ENCODE results near the gene PKP1.
"Not testable (repeated sequence)": the region's sequence is repeated elsewhere in the genome, so short reads cannot be mapped to it uniquely, and the experiment has no call there.

Gene PKP1, protein sequence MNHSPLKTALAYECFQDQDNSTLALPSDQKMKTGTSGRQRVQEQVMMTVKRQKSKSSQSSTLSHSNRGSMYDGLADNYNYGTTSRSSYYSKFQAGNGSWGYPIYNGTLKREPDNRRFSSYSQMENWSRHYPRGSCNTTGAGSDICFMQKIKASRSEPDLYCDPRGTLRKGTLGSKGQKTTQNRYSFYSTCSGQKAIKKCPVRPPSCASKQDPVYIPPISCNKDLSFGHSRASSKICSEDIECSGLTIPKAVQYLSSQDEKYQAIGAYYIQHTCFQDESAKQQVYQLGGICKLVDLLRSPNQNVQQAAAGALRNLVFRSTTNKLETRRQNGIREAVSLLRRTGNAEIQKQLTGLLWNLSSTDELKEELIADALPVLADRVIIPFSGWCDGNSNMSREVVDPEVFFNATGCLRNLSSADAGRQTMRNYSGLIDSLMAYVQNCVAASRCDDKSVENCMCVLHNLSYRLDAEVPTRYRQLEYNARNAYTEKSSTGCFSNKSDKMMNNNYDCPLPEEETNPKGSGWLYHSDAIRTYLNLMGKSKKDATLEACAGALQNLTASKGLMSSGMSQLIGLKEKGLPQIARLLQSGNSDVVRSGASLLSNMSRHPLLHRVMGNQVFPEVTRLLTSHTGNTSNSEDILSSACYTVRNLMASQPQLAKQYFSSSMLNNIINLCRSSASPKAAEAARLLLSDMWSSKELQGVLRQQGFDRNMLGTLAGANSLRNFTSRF

DNA sequence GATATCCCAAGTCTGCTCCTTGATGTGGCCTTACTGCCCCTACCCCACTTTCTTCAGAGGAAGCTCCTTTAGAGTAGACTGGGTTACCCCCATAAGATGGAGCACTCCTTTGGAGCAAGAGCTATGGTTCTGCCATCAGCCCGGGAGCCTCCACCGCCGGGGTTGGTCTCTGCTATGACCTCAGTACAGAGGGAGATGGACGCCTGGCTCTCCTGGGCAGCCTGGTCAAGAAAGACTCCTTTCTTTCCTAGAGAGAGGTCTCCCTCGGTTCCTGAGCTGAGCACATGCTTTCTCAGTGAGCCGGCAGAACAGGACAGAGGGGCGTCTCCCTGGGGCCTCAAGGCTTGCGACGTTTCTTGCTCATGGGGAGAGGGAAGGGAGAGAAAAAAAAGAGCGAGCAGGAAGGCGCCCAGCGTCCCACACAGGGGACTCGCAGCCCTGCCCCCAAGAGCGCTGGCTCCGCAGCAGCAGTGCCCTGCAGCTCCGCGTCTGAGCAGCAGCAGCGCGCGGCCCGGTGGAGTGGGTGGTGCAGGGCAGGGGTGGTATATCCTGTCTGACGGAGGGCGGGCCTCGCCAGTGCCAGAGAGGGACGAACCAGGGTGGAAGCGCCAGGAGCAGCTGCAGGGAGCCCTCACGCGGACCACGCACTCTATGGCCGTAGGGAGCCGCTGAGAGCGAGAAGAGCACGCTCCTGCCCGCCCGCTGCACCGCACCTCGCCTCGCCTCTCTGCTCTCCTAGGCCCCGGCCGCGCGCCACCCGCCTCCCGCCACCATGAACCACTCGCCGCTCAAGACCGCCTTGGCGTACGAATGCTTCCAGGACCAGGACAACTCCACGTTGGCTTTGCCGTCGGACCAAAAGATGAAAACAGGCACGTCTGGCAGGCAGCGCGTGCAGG lies at the start of gene PKP1:
Gene PKP1 (plus strand): TSS at position 576 of the 899 bp plus-strand sequence. CDS start 197 bp downstream, at position 773.
- no peak for DNase-seq (ENCODE audit: low read depth)

DNA sequence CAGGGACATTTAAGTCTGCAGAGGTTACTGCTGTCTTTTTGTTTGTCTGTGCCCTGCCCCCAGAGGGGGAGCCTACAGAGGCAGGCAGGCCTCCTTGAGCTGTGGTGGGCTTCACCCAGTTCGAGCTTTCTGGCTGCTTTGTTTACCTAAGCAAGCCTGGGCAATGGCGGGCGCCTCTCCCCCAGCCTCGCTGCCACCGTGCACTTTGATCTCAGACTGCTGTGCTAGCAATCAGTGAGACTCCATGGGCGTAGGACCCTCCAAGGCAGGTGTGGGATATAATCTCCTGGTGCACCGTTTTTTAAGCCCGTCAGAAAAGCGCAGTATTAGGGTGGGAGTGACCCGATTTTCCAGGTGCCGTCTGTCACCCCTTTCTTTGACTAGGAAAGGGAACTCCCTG lies 43.7 kb upstream of the PKP1 start:
- DNase-seq (ENCODE audit: low read depth): not testable (repeated sequence)

DNA sequence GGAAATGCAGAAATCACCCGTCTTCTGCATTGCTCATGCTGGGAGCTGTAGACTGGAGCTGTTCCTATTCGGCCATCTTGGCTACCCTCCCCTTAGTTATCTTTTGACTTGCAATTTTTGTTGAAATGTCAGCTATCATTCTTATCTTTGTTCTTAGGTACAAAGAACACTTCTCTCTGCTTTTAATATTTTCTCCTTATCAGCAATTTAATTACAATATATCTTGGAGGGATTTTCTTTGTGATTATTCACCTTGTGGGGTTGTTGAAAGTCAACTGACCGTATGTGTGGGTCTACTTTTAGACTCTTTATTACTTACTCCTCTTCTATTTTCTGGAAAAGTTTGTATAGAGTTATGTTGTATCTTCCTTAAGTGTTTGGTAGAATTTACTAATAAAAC lies 43.1 kb upstream of the PKP1 start:
- DNase-seq (ENCODE audit: low read depth): no peak

DNA sequence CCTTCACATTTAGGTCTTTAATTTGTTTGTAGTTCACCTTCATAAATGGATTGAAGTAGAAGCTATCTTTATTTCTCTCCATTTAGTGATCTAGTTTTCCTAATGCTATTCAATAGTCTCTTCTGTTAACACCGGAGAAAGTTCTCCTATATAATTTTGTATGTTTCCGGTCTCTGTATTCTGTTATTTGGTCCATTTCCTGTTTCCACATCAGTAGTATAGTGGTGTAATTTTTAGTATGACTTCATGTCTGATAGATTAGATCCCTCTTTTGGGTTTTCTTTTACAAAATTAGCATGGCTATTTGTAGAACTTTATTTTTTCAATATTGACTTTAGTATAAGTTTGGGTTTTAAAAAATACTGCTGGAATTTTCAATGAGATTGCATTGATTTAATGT lies 41.6 kb upstream of the PKP1 start:
- DNase-seq (ENCODE audit: low read depth): no peak

DNA sequence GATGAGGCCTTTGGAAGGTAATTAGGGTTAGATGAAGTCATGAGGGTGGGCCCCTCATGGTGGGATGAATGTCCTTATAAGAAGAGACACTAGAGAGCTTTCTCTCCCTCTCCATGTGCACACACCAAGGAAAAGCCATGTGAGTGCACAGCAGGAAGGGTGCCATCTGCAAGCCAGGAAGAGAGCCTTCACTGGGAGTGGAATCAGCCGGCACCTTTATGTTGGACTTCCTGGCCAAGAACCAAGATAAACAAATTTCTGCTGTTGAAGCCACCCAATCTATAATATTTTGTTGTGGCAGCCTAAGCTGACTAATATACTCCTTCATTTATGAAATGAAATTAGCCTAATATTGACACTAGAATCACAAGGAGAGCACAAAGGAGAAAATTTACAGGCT lies 38.2 kb upstream of the PKP1 start:
- DNase-seq (ENCODE audit: low read depth): no peak

DNA sequence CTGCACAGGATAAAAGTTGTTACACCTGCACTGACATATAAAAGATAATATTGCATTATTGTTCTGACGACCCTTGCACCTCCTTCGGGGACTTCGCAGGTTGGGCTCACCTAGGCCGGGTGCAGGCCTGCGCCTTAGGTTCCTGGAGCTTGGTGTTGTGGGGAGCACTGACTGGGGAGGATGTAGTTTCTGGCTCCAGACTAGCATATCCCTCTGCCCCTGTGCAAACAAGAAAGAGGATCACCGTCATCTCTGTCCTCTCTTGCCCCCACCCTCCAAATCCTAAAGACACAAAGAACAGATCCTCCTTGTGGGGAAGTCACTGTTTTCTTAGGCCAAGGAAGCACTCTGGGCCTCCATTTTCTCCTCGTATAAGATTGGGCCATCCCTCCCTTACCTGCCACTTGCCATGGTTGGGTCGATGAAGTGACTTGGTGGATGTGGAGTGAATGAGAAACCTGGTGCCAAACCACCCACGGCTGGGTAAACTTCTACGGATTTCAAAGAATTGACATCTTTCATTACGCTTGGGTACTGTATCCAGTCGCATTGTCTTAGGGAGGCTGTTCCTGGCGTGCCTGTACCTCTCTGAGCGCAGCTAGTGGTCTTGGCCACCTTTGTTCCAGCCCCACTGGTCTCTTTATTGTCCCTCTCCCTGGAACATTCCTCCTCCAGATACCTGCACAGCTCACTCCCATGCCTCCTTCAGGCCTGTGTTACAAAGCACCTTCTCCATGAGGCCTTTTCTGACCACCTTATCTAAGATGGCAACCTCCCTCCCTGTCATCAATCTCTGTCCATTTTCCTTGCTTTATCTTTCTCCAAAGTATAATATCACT lies 34.4 kb upstream of the PKP1 start:
- DNase-seq (ENCODE audit: low read depth): no peak

DNA sequence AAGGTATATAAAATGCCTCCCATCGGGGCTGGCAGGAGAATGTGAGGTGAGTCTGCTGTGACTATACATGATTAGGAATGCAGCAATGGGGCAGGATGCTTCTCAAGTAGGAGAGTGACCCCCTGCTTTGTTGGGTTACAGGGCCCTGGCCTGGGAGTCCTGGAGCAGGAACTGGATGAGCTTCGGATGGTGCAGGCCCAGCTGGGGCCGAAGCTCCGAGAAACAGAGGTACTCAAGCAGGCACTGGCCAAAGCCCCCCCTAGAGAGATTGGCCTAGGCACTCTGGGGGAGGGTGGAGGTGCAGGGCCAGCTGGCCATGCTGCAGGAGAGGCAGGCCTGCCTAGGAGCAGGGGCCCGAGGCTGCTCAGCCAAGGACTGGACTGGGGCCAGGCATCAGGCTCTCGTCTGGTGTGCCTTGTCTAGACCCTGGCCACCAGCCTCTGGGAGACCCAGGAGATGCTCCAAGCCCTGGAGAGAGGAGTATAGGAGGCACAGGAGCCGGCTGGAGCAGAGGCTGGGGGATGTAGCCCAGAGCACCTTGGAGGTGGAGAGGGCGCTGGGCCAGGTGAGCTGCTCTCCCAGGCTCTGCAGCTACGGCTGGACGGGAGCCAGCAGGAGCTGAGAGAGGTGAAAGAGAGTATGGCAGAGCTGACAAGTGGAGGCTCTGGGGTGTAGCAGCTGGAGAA lies 32.8 kb upstream of the PKP1 start:
- no peak for DNase-seq (ENCODE audit: low read depth)

DNA sequence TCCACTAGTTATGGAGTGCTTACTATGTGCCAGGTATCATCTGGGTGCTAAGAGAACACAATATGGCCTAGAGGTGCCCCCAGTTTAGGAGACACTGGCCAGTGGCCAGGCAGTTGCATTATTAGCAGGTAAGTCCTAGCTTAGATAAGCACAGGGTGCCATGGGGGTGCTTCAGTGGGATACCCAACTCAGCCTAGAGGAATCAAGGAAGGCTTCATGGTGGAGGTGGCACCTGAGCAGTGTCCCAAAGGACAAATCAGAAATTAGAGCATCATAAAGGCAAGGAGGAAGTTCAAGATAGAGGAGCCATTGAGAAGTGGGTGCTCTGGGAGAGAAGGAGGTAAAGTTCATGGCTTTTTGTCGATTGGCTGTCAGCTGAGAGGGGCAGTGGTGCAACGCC lies 31.9 kb upstream of the PKP1 start:
- no peak for DNase-seq (ENCODE audit: low read depth)

DNA sequence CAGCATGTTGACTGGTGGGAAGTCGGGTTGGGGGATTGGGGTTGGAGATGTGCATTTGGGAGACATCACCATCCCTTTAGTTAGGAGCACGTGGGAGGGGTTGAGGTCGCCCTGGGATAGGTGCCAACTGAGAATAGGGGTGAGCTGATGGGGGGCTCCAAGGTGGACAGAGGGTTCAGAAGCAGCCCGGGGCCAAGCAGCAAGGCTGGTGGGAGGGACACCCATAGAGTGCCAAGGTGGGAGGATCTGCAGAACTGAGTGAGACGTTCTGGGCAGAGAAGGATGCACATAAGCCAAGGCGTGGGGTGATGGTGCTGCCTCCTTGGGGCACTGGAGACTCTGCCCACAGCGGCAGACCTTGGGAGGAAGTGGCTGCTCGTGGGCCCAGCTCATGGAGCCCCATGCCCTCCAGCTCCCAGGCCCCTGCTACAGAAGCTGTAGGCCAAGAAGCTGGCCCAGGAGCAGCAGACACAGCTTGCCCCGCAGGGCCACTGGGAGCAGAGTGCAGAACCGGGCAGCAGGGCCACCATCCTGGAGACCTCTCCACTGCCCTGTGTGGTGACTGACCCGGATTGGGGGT lies 31.4 kb upstream of the PKP1 start:
- no peak for DNase-seq (ENCODE audit: low read depth)

DNA sequence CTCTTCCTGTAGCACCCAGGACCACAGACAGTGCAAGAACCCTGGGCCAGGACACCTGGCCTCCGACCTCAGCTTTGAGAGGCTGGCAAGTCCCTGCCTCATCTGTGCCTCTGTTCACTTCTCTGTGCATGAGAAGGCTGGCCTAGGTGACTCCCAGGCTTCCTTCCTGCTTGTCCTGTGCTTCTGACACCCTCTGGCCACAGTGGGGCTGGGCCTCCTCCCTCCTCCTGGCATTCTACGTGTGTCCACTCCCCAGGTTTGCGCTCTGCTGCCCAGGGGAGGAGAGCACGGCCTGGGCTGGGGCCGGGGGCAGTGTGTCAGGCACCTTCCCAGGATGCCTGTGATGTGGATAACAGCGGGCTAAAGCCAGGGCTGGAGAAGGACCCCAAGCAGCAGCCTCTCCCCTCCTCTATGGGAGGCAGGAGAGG lies 30.3 kb upstream of the PKP1 start:
- no peak for DNase-seq (ENCODE audit: low read depth)

DNA sequence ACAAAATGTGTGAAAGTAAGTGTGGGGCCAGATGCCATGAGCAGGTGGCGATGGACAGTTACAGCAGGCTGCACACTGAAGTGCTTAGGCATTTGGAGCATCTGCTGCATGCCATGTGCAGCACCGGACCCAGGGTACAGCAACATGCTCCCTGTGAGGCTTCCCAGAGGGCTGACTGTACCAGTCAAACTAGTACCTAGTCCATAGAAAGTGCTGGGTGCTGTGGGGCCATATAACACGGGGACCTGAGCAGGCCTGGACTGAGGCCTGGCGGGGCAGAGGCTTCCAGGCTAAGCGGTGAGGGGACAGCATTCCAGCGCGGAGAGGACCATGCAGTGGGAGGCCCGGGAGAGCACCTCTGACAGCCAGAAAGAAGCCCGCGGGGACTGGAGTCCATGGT lies 29.9 kb upstream of the PKP1 start:
- DNase-seq (ENCODE audit: low read depth): no peak

DNA sequence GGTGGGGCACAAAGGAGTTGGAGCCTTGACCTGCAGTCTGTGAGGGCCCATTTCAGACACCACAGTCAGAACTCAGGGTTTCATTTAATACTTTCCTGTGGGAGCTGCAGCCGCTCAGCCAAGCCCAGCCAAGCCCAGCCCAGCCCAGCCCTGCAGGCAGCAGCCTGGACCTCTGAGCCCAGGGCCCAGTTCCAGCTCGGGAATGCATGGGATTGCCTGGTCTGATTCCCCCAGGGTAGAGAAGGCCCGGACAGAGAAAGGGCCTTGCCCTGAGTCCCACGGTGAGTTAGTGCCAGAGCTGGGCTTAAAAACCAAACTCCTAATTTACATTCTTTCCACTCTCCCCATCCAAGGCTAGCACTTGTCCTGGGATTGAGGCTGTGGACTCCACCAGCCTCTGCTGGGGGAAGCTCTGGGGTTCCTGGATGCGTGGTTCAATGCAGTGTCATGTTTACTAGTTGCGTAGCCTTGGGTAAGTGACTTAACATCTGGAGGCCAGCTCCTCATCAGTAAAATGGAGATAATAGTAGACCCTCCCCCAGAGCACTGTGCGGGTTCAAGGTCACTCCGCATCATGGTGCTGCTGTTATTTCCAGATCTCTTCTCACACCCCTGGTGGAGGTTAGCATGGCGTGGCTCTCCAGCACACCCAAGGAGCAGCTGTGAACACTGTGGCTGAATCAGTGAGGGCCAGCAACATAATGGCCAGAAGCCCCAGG lies 29.2 kb upstream of the PKP1 start:
- no peak for DNase-seq (ENCODE audit: low read depth)

DNA sequence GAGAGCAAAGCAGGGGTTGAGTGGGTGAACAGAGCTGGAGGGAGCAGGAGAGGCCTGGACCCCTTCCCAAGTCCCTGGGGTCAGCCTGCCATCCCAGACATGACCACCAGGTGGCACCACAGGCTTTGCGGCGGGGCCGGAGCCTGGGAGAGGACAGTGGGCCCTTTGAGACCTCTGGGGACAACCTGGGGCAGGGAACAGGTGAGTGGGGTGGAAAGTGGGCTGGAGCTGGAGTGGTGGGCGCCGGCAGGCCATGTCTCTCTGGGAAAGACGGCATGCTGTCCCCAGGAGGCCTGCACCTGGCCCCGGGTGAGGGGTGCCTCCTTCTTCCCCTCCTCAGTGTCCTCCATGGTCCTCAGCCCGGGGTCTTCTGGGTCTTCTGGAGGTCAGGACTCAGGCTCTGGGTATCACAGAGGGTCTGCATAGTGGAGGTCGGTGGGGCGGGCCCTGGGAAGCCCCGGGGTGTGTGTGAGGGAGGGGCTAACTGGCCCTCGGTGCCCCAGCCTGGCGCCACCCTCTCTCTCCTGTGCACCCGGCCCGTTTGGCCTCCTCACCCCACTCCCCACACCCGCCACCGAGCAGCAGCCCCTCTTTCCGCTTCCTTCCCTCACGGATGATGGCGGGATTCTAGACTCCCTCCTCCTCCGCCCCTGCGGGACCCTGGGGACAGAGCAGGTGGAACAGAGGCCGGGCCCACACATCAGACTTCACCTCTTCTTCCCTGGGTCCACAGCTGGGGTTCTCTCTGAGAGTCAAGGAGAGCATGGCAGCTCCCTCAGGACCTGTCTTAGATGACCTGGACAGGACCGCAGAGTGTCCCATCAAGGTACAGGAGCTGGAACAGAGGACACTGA lies 28.5 kb upstream of the PKP1 start:
- DNase-seq (ENCODE audit: low read depth): no peak

DNA sequence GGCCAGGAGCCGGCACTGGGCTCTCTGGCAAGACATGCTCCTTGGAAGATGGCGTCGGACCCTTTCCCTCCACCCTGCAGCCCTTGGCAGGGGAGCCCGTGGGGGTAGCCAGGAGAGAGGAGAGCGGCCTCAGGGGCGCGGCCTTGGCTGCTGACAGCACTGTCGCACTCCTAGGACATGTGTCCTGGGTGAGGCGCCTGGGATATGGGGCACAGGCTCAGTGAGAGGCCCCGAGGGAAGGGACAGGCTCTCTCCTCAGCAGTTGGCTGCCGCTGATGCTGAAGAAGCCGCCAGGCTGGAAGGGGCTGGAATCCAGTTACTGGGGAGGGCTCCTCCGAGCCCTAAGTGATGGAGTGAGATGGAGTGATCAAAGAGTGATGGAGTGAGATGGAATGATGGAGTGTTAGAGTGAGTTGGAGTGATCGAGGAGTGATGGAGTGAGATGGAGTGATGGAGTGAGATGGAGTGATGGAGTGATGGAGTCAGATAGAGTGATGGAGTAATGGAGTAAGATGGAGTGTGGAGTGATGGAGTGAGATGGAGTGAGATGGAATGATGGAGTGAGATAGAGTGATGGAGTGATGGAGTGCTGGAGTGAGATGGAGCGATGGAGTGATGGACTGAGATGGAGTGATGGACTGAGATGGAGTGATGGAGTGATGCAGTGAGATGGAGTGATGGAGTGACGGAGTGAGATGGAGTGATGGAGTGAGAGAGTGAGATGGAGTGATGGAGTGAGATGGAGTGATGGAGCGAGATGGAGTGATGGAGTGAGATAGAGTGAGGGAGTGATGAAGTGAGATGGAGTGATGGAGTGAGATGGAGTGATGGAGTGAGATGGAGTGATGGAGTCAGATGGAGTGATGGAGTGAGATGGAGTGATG lies 27.6 kb upstream of the PKP1 start:
- no peak for DNase-seq (ENCODE audit: low read depth)

DNA sequence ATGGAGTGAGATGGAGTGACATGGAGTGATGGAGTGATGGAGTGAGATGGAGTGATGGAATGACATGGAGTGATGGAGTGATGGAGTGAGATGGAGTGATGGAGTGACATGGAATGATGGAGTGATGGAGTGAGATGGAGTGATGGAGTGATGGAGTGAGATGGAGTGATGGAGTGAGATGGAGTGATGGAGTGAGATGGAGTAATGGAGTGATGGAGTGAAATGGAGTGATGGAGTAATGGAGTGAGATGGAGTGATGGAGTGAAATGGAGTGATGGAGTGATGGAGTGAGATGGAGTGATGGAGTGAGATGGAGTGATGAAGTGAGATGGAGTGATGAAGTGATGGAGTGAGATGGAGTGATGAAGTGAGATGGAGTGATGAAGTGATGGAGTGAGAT lies 25.2 kb upstream of the PKP1 start:
- not testable (repeated sequence) for DNase-seq (ENCODE audit: low read depth)

DNA sequence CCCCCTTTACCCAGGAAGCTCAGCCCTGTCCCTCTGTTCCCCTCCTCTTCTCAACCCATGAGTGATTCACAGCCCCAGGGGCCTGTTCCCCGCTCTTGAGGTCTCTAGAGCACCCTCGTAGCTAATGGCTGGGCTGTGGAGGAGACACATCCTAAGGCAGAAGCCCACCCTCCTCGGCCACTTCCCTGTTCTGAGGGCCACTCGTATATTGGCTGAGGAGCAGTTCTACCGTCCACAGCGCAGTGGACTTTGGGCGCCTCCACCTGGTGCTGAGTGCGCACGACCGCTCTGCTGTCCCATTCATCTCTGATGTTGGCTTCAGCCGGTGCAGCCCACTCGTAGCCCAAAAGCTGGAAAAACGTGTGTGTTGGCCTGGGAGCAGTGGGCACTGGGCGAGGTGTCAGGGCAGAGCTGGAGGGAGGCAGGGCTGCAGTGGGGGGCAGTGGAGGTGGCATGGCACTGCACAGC lies 24.5 kb upstream of the PKP1 start:
- no peak for DNase-seq (ENCODE audit: low read depth)

DNA sequence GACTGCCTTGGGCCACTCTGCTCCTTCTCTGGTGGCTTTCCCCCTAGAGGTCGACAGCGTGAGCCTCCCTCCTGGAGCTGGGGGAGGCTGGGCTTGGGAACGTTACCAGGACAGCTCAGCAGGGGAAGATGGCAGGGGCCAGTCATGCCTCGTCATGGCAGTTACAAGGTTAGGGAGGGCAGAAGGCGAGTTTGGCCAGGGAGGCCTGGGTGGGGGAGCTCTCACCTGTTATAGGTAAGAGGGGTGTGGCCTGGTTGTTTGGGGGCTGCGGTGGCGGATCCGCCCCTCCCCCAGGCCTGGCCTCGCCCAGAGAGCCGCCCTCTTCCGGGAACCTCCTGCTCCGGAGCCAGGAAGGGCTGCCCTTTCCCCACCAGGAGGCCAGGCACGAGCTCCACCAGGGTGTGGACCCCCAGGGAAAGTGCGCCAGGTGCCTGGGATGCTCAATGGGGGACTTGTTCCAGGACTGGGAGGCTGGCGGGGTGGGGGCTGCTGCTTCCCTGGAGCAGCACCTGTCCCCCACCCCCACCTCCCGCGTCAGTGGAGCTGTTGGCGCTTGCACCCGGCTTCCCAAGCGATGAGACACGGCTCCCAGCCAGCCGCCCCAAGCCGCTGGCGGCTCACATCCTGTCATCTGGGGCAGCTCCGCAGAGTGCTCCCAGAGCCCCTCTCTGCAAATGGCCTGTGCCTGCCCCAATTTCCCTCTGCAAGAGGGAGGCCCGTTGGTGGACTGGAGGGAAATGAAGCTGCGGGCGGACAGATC lies 23.6 kb upstream of the PKP1 start:
- no peak for DNase-seq (ENCODE audit: low read depth)
